ENCODE measurements around the gene NFXL1. TPM values are rescaled to one million over a fixed set of nuclear protein-coding genes. Genes with fewer than 3 reads are reported as not detected.

The NFXL1 gene
- total and polyA plus RNA-seq, 10 of the 15 experiments (the other 5 are each of a cell fraction or from before 2014, with no cell fraction given): 8.1 to 16.5 (median 13.1) TPM

DNA sequence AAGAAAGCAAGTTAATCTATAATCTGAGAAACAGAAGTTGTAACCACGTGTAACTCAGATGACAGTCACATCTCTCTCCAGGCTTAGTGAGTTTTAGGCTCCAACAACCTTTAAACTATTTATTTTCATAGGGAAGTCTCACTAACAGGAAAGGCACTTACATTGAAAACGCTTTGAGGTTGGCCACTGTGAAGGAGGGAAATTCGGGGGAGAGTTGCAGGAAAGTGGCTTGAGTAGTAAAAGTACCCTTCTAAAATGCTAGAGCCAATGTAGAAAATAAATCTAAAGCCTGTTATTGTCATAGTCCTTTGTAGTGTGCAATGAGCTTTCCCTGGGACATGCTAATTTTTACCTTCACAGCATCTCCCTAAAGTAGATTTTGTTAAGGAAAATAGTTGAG is 995 bp upstream of the NFXL1 start (continued):
- no peak for TF ChIP-seq RCOR1 (conservative IDR thresholded peaks at IDR 0.05; ENCODE audit: low read depth, low read length)
- TF ChIP-seq, protein P1, sequence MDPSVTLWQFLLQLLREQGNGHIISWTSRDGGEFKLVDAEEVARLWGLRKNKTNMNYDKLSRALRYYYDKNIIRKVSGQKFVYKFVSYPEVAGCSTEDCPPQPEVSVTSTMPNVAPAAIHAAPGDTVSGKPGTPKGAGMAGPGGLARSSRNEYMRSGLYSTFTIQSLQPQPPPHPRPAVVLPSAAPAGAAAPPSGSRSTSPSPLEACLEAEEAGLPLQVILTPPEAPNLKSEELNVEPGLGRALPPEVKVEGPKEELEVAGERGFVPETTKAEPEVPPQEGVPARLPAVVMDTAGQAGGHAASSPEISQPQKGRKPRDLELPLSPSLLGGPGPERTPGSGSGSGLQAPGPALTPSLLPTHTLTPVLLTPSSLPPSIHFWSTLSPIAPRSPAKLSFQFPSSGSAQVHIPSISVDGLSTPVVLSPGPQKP (IDR thresholded peaks at IDR 0.05; ENCODE audit: low read depth, low read length): no peak
- TF ChIP-seq RB1 (IDR thresholded peaks at IDR 0.05; ENCODE audit: borderline replicate concordance): no peak

GRCh38 chr4:47914926-47915237 is 499 bp upstream of the NFXL1 start:
- in situ Hi-C loops (cut with MboI): no loop called here
- H3K27me3 ChIP-seq (replicated peaks in 1 of 2; ENCODE audit: control insufficient read depth in 2 of 2, insufficient read depth in 2 of 2, low read length in 1 of 2): no peaks in the 10 kb centered on the region
- H3K9ac ChIP-seq (ENCODE audit: control insufficient read depth, insufficient read depth, low read length): peak overlapping the region; percentile 28; the same call in 1 of the 2 replicates
- ChIA-PET SMC1A (ENCODE audit: uncharacterized antibody, unreplicated experiment) (interaction anchor here (0.6 kb wide), 1 partner anchor 75 kb away, joined by 3 read pairs; no protein-coding TSS in a partner anchor), CTCF (interaction anchor here (1.4 to 1.9 kb wide), 3 partner anchors 11 to 75 kb away, joined by 6 to 7 read pairs (median 6); no protein-coding TSS in a partner anchor), RAD21 (ENCODE audit: unreplicated experiment) (no interaction called here), POLR2A (interaction anchor here (0.6 to 1.4 kb wide), 3 partner anchors 10 to 406 kb away, joined by 3 to 4 read pairs (median 3); no protein-coding TSS in a partner anchor)
- peak overlapping the region; percentile 78 for H3K4me3 ChIP-seq
- H4K20me1 ChIP-seq (ENCODE audit: control insufficient read depth, insufficient read depth): no peaks in the 10 kb centered on the region
- H2AFZ ChIP-seq (ENCODE audit: control insufficient read depth, low read depth, low read length): peak overlapping the region; percentile 93
- DNase-seq (ENCODE audit: low read depth, low spot score) (no peak), FAIRE-seq (no peak), ATAC-seq (no peak; the same call in 2 of the 3 replicates)
- TSS peak; percentile 64 for BruUV-seq (replicated peaks)
- intact Hi-C loops (cut with micrococcal nuclease; ENCODE audit: unreplicated experiment): loop anchor here (5.0 to 10.0 kb wide), 3 partner anchors 352 to 427 kb away; partner anchors contain the start of genes SLAIN2 and TEC
- H3K36me3 ChIP-seq (ENCODE audit: control insufficient read depth in 2 of 2, insufficient read depth in 2 of 2, low read length in 1 of 2): no peaks in the 10 kb centered on the region
- peak overlapping the region; percentile 94 for H3K4me2 ChIP-seq (ENCODE audit: control insufficient read depth, insufficient read depth)
- H3K27ac ChIP-seq (ENCODE audit: control insufficient read depth, insufficient read depth): 0 out of 2 replicates have a peak overlapping the region, but pooled peaks have one; percentile 13
- H3K9me3 ChIP-seq (replicated peaks; ENCODE audit: control insufficient read depth, insufficient read depth, low read length): no peaks in the 10 kb centered on the region
- no peaks in the 10 kb centered on the region; the same call in 1 of the 2 replicates for H3K4me1 ChIP-seq (ENCODE audit: control insufficient read depth, insufficient read depth, low read length)
- 0% methylated on average over 6 of the region's 6 CpGs for WGBS (ENCODE audit: insufficient coverage, insufficient replicate concordance, low lambda C conversion rate, missing lambda C conversion rate)
- H3K79me2 ChIP-seq (ENCODE audit: control insufficient read depth, insufficient read depth, low read length): peaks cover 35% of the 10 kb centered on the region
- TF ChIP-seq SIN3A (IDR thresholded peaks at IDR 0.05; ENCODE audit: low read depth, low read length): no peak
- no peak for TF ChIP-seq PML (IDR thresholded peaks at IDR 0.05; ENCODE audit: low read length)
- TF ChIP-seq ZNF687 (IDR thresholded peaks at IDR 0.05): no peak
- TF ChIP-seq SMAD1 (IDR thresholded peaks at IDR 0.05; ENCODE audit: low read depth, partially characterized antibody): peak; percentile 51
- TF ChIP-seq BMI1 (IDR thresholded peaks at IDR 0.05; ENCODE audit: borderline replicate concordance): no peak
- no peak for TF ChIP-seq USF2 (IDR thresholded peaks at IDR 0.05; ENCODE audit: borderline replicate concordance, low read depth, low read length)
- TF ChIP-seq USF1 (IDR thresholded peaks at IDR 0.05; ENCODE audit: borderline replicate concordance, extremely low read length, insufficient read depth, low read depth, low read length): no peak
- TF ChIP-seq, protein P2, sequence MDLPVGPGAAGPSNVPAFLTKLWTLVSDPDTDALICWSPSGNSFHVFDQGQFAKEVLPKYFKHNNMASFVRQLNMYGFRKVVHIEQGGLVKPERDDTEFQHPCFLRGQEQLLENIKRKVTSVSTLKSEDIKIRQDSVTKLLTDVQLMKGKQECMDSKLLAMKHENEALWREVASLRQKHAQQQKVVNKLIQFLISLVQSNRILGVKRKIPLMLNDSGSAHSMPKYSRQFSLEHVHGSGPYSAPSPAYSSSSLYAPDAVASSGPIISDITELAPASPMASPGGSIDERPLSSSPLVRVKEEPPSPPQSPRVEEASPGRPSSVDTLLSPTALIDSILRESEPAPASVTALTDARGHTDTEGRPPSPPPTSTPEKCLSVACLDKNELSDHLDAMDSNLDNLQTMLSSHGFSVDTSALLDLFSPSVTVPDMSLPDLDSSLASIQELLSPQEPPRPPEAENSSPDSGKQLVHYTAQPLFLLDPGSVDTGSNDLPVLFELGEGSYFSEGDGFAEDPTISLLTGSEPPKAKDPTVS (IDR thresholded peaks at IDR 0.05; ENCODE audit: low read depth, low read length): no peak
- no peak for TF ChIP-seq EGR1 (IDR thresholded peaks at IDR 0.05; ENCODE audit: borderline replicate concordance in 1 of 2, low read depth in 2 of 2, low read length in 2 of 2)
